MCF 10A (cell line): ENCODE results near the gene PAK1IP1. TPM values are rescaled to one million over a fixed set of nuclear protein-coding genes. Genes with fewer than 3 reads are reported as not detected.

Experiments used
- BruUV-seq: library from RNA; stranded (reverse); fragments of 400-500 nt; replicated peaks from 2 replicates; lab custom pipeline; 2021; lab: Mats Ljungman, UMichigan
- CTCF ChIA-PET: fragments of 300-600 bp; sonication (Branson Sonifier 250); formaldehyde crosslinking; extraction: SDS; loops from one replicate; lab custom pipeline; 2021; ENCODE audit warnings: antibody characterized with exemption, inconsistent platforms; lab: Yijun Ruan, JAX
- POLR2A ChIA-PET: fragments of 300-600, 350-650 bp; sonication (Branson Sonifier 250); formaldehyde crosslinking; extraction: SDS; loops from one replicate; lab custom pipeline; 2020; ENCODE audit warnings: antibody characterized with exemption, inconsistent platforms; lab: Yijun Ruan, JAX
- DNase-seq: peaks from one replicate; pipeline ENCODE4 v3.0.0-alpha.2; 2018; ENCODE audit not compliant: unreplicated experiment
- H3K27ac Mint-ChIP-seq: one replicate; pipeline ENCODE4 v1.8.0; 2022; ENCODE audit warnings: mild to moderate bottlenecking, low read depth, mixed read lengths; ENCODE audit not compliant: unreplicated experiment
- H3K27me3 Mint-ChIP-seq: one replicate; pipeline ENCODE4 v1.8.0; 2022; ENCODE audit warnings: mixed read lengths; ENCODE audit not compliant: insufficient read depth, unreplicated experiment
- H3K36me3 Mint-ChIP-seq: one replicate; pipeline ENCODE4 v1.8.0; 2022; ENCODE audit warnings: mild to moderate bottlenecking, moderate library complexity, mixed read lengths; ENCODE audit not compliant: insufficient read depth, unreplicated experiment
- H3K4me1 Mint-ChIP-seq: one replicate; pipeline ENCODE4 v1.8.0; 2022; ENCODE audit warnings: mixed read lengths; ENCODE audit not compliant: insufficient read depth, unreplicated experiment
- H3K4me3 Mint-ChIP-seq: one replicate; pipeline ENCODE4 v1.8.0; 2022; ENCODE audit warnings: mild to moderate bottlenecking, moderate library complexity, mixed read lengths; ENCODE audit not compliant: unreplicated experiment
- H3K9me3 Mint-ChIP-seq: one replicate; pipeline ENCODE4 v1.8.0; 2022; ENCODE audit warnings: mixed read lengths; ENCODE audit not compliant: unreplicated experiment
- intact Hi-C: fragments of 100-400 bp; cut with micrococcal nuclease; formaldehyde crosslinking; loops from 2 replicates; pipeline ENCODE4 v1.14.1; 2022
- total RNA-seq: library from RNA; stranded (reverse); gene quantifications from 2 replicates; pipeline ENCODE4 v1.2.3, GENCODE V29; 2022
- TF ChIP-seq, protein P1 (sequence below): fragments of 200-600 bp; IDR thresholded peaks from one replicate; pipeline ENCODE4 v1.8.0; 2022; ENCODE audit warnings: antibody characterized with exemption, mild to moderate bottlenecking; ENCODE audit not compliant: unreplicated experiment

Gene PAK1IP1
- total RNA-seq, 1 experiment from 2014 or later: 38.1 TPM

DNA sequence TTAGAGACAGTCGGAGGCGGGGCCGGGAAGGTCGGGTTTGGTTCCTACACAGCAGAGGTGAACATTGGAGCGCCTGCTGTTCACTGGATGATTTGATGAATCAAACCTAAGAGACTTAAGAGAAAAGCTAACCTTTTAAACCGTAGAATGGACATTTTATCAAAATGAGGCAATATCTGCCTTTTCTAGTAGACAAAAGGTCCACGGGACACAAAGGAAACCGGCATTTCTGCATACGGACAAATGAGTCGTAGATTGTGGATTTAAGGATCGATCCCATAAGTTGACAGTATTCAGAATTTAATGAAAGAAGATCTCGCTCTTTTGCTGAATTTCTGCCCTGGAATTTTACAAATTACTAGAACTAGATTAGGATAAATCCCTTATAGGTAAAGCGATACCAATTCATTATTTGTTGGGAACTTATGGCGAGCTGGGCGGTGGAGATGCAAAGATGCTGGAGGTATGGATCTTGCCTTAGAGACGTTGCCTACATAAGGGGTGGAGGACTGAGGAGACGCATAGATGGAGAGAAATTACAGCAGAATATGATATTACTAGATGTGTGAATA, 400 bp downstream of the PAK1IP1 start:
- intact Hi-C loops: no loop called here
- ChIA-PET CTCF (interaction anchor here (0.6 to 2.0 kb wide), 10 partner anchors 27 to 828 kb away, joined by 3 to 9 read pairs (median 4); partner anchors contain the start of genes TMEM14B and TMEM14C), POLR2A (interaction anchor here (0.6 to 6.4 kb wide), 30 partner anchors 7 to 1914 kb away, joined by 3 to 79 read pairs (median 4); partner anchors contain the start of genes TFAP2A, TMEM14B and TMEM14C)
- H3K4me1 Mint-ChIP-seq: peaks cover 5% of the 10 kb centered on the region
- BruUV-seq: TSS peak; percentile 78
- no peaks in the 10 kb centered on the region for H3K27me3 Mint-ChIP-seq
- no peaks in the 10 kb centered on the region for H3K9me3 Mint-ChIP-seq
- peak overlapping the region; percentile 91 for H3K4me3 Mint-ChIP-seq
- no peak for DNase-seq
- peaks cover 31% of the 10 kb centered on the region for H3K36me3 Mint-ChIP-seq
- TF ChIP-seq, protein P1, sequence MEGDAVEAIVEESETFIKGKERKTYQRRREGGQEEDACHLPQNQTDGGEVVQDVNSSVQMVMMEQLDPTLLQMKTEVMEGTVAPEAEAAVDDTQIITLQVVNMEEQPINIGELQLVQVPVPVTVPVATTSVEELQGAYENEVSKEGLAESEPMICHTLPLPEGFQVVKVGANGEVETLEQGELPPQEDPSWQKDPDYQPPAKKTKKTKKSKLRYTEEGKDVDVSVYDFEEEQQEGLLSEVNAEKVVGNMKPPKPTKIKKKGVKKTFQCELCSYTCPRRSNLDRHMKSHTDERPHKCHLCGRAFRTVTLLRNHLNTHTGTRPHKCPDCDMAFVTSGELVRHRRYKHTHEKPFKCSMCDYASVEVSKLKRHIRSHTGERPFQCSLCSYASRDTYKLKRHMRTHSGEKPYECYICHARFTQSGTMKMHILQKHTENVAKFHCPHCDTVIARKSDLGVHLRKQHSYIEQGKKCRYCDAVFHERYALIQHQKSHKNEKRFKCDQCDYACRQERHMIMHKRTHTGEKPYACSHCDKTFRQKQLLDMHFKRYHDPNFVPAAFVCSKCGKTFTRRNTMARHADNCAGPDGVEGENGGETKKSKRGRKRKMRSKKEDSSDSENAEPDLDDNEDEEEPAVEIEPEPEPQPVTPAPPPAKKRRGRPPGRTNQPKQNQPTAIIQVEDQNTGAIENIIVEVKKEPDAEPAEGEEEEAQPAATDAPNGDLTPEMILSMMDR: no peak
- H3K27ac Mint-ChIP-seq: peak overlapping the region; percentile 100

DNA sequence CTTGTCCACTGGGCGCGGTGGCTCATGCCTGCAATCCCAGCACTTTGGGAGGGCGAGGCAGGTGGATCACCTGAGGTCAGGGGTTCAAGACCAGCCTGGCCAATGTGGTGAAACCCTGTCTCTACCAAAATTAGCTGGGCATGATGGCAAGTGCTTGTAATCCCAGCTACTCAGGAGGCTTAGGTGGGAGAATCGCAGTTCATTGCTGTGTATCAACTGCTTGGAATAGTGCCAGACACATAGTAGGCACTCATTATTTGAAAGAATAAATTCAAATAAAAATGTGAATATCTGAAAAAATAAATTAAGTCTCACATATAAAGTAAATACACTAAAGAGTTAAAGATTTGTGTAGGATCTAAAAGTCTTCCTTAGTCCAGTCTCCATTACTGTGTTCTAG, 1.9 kb downstream of the PAK1IP1 start:
- POLR2A ChIA-PET: interaction anchor here (0.5 to 6.4 kb wide), 5 partner anchors 9 to 804 kb away, joined by 3 to 79 read pairs (median 4); partner anchors contain the start of gene TMEM14C
- CTCF ChIA-PET: interaction anchor here (0.6 to 2.0 kb wide), 6 partner anchors 20 to 188 kb away, joined by 3 to 7 read pairs (median 4); partner anchors contain the start of gene TMEM14B
- DNase-seq: no peak
- Mint-ChIP-seq H3K9me3 (no peaks in the 10 kb centered on the region), H3K27ac (no peak overlapping the region), H3K27me3 (no peaks in the 10 kb centered on the region), H3K36me3 (peaks cover 45% of the 10 kb centered on the region), H3K4me1 (peaks cover 5% of the 10 kb centered on the region), H3K4me3 (peak overlapping the region; percentile 91)
- BruUV-seq: no TSS peak
- TF ChIP-seq, protein P1: no peak
- intact Hi-C loops: no loop called here

DNA sequence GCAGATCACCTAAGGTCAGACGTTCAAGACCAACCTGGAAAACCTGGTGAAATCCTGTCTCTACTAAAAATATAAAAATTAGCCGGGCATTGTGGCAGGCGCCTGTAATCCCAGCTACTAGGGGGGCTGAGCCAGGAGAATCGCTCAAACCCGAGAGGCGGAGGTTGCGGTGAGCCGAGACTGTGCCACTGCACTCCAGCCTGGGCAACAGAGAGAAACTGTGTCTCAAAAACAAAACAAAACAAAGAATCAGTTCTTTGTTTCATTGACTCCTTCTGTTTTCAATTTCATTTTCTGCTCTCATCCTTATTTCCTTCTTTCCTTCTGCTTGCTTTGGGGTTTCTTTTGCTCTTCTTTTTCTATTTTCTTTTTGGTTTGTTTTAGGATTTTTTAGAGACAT, 19.2 kb downstream of the PAK1IP1 start:
- intact Hi-C loops: no loop called here
- TF ChIP-seq, protein P1: no peak
- Mint-ChIP-seq H3K4me3 (no peak overlapping the region), H3K27ac (no peak overlapping the region), H3K4me1 (no peaks in the 10 kb centered on the region), H3K36me3 (peaks cover 18% of the 10 kb centered on the region), H3K27me3 (no peaks in the 10 kb centered on the region), H3K9me3 (no peaks in the 10 kb centered on the region)
- BruUV-seq: no TSS peak
- POLR2A ChIA-PET: interaction anchor here (1.0 to 1.4 kb wide), 2 partner anchors 9 to 14 kb away, joined by 3 to 4 read pairs; partner anchors contain the start of gene TMEM14C
- DNase-seq: no peak
- CTCF ChIA-PET: no interaction called here

DNA sequence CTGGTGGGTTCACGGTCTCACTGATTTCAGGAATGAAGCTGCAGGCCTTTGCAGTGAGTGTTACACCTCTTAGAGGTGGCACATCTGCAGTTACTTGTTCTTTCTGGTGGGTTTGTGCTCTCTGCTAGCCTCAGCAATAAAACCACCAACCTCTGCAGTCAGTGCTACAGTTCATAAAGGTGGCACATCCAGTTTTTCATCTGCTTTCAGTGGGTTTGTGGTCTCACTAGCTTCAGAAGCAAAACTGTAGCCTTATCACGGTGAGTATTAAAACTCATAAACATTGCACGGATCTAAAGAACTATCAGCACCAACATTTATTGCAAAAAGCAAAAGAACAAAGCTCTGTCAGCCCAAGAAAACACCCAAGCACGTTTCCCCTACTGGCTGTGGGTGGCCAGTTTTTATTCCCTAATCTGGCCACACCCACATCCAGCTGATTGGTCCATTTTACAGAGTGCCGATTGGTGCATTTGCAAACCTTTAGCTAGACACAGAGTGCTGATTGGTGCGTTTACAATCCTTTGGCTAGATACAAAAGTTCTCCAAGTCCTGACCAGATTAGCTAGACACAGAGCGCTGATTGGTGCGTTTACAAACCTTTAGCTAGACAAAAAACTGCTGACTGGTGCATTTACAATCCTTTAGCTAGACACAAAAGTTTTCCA, 24.7 kb downstream of the PAK1IP1 start:
- H3K9me3 Mint-ChIP-seq: no peaks in the 10 kb centered on the region
- peak overlapping the region; percentile 96 for H3K4me3 Mint-ChIP-seq
- H3K4me1 Mint-ChIP-seq: peaks cover 15% of the 10 kb centered on the region
- ChIA-PET CTCF (interaction anchor here (0.6 to 1.9 kb wide), 5 partner anchors 28 to 369 kb away, joined by 3 to 5 read pairs (median 3); no protein-coding TSS in a partner anchor), POLR2A (interaction anchor here (0.7 to 7.6 kb wide), 7 partner anchors 8 to 239 kb away, joined by 3 to 79 read pairs (median 4); partner anchors contain the start of genes C6orf52, PAK1IP1 and TMEM14B)
- no peaks in the 10 kb centered on the region for H3K36me3 Mint-ChIP-seq
- H3K27me3 Mint-ChIP-seq: no peaks in the 10 kb centered on the region
- no peak overlapping the region for H3K27ac Mint-ChIP-seq
- intact Hi-C loops: no loop called here
- TF ChIP-seq, protein P1: no peak
- no peak for DNase-seq
- TSS peak; percentile 33 for BruUV-seq
